OCI-LY7 (cell line): Measurements from ENCODE around the gene ISYNA1.

Experiments
- CTCF ChIP-seq: fragments of 200-600 bp; sonication (generic); conservative IDR thresholded peaks from 2 replicates; pipeline ENCODE4 v1.5.1; 2014; ENCODE audit warnings: mild to moderate bottlenecking, antibody characterized with exemption, low read length, moderate library complexity, mixed read lengths
- EZH2phosphoT487 ChIP-seq: fragments of 200-600 bp; sonication (generic); IDR thresholded peaks from 2 replicates; pipeline ENCODE4 v1.6.1; 2018; ENCODE audit warnings: low read depth, borderline replicate concordance, mild to moderate bottlenecking, mixed run types, antibody characterized with exemption, low read length, moderate library complexity, mixed read lengths

GRCh38 chr19:18418029-18418482, 19.9 kb downstream of the ISYNA1 start:
- TF ChIP-seq CTCF (no peak), EZH2phosphoT487 (no peak)
